T-helper 9 cell (primary cell): Measurements from ENCODE around the gene HDAC10.

ENCODE experiments used
- DNase-seq: peaks from one replicate; pipeline ENCODE4 v3.0.0-alpha.2; 2020

The HDAC10 gene

GRCh38 chr22:50199251-50199721, 51.8 kb downstream of the HDAC10 start:
- DNase-seq: no peak

DNA sequence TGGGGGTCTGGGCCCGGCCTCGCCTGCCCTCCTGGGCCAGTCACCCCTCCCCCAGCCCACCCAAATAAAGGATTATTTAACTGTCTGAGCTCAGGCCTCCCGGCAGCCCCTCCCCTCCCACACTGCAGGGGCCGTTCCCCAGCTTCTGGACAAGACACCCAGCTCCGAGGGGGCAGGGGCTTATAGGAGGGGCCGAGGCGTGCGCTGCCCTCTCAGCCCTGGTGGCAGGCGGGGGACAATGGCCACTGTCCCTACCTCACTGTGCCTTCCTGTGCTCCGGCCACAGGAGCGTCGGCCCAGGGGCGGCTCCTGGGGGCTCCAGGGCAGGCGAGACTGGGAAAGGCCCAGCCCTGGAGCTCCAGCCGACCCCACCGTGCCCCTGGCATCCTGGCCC, 52.4 kb downstream of the HDAC10 start:
- DNase-seq: no peak

GRCh38 chr22:50197856-50198623, 53.0 kb downstream of the HDAC10 start:
- no peak for DNase-seq

- no peak for DNase-seq
Measured at GRCh38 chr22:50197000-50197800, 53.9 kb downstream of the HDAC10 start.

DNA sequence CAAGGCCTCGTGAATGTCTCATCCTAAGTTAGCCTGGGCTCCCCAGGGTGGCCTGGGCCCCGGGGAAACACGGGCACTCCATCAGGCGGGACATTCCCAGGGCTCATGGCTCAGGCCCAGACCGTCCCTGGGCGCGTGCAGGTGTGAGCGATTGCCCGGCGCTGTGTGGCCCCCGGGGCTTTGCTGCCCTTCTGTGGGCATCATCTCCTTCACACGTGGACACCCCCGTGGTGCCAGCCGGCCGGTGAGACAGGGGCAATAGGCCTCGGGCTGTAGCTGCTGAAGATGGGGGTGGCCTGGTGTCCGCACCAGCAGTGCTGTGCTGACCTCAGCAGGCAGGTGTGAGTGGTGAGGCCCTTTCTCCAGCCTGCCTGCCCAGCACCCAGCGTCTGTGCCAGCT, 54.8 kb downstream of the HDAC10 start:
- DNase-seq: no peak
